ENCODE results near the gene RABL6.
"Not testable (repeated sequence)": the region's sequence is repeated elsewhere in the genome, so short reads cannot be mapped to it uniquely, and the experiment has no call there.

RABL6 gene

GRCh38 chr9:136796775-136797347 lies 10.9 kb upstream of the RABL6 start:
- not testable (repeated sequence) for DNase-seq

GRCh38 chr9:136798708-136799078 lies 9.1 kb upstream of the RABL6 start:
- DNase-seq = no peak

- DNase-seq = no peak
Observed at GRCh38 chr9:136799079-136799853, 8.5 kb upstream of the RABL6 start.

DNA sequence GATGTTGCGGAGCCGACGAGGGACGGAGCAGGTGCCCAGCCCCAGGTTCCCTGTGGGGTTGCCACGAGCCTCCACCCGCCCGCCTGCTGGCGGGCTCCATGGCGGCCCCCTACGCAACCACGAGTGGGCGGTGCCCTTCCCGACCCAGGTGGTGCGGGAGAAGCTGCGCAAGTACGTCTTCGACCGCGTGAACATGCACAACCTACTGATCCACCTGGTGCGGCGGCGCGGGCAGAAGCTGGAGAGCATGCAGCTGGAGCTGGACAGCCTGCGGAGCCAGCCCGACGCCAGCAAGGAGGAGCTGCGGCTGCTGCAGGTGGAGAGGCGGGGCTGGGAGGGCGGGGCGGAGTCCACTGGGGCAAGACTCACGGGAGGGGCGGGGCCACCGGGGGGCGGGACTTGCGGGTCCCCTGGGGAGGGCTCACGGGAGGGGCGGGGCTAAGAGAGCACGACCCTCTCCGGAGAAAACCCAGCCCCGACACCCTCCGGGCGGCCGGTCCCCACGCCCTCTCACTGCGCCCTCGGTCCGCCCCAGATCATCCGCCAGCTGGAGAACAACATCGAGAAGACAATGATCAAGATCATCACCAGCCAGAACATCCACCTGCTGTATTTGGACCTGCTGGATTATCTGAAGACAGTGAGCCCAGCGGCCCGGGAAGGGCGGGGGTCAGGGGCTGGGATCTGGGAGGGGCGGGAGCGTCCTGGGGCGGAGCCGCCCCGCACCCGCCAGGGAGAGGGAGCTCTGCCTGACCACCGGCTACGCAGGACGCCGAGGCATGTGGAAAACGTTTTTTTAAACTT lies 7.7 kb upstream of the RABL6 start:
- DNase-seq = peak; percentile 66

DNA sequence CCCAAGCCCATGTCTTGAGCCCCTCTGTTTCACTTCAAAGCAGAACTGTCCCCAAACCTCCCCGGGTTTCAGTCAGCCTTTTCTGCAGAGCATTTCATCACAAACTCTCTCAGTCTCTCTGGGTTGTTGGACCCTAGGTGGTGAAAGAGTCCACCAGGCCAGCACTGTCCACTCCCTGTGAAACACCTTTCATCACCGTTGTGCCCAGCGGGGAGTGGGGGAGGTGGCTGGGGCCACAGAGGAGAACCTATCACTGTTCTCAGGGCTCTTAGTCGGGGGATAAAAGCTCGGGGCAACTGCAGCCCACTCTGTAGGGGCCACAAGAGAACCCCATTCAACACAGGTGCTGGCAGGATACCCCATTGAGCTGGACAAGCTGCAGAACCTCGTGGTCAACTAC lies 5.4 kb upstream of the RABL6 start:
- no peak for DNase-seq

DNA sequence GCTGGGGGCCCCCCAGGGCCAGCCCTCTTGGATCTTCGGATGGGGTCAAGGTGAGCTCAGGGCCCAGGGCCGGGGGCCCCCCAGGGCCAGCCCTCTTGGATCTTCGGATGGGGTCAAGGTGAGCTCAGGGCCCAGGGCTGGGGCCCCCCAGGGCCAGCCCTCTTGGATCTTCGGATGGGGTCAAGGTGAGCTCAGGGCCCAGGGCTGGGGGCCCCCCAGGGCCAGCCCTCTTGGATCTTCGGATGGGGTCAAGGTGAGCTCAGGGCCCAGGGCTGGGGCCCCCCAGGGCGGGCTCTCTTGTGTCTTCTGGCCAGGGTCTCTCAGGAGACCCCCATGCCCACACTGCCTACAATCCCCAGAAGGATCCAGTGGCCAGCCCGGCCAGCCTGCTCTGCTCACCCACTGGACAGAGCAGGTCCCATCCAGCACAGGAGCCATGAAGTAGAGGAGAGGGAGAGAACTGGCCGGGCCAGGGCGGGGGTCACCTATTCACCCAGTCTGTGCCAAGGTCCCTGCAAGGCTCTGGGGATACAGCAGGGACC lies 4.7 kb upstream of the RABL6 start:
- not testable (repeated sequence) for DNase-seq

GRCh38 chr9:136803551-136804508 lies 3.9 kb upstream of the RABL6 start:
- DNase-seq = no peak

GRCh38 chr9:136804509-136805206 lies 3.1 kb upstream of the RABL6 start:
- DNase-seq = no peak

DNA sequence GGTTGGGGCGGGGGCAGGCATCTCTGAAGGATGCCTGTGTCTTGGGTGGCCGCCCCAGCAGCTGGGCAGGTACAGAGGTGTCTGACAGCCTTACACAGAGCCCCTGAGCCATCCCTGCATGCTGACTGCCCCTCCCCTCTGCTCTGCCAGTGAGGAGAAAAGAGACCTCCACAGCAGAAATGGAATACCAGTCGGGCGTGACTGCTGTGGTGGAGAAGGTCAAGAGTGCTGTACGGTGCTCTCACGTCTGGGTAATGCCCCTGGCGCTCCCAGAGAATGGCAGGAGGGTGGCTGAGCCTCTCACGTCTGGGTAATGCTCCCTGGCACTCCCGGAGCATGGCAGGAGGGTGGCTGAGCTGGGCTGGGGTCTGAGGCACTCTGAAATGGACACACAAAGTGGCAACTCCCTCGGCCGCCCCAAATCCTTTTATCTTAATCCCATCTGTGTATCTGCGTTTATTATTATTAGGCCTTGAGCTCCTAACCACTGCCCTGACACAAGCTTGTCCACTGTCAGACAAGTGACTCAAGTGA lies 2.5 kb upstream of the RABL6 start:
- DNase-seq = no peak

GRCh38 chr9:136806067-136806466 lies 1.7 kb upstream of the RABL6 start:
- DNase-seq = no peak

DNA sequence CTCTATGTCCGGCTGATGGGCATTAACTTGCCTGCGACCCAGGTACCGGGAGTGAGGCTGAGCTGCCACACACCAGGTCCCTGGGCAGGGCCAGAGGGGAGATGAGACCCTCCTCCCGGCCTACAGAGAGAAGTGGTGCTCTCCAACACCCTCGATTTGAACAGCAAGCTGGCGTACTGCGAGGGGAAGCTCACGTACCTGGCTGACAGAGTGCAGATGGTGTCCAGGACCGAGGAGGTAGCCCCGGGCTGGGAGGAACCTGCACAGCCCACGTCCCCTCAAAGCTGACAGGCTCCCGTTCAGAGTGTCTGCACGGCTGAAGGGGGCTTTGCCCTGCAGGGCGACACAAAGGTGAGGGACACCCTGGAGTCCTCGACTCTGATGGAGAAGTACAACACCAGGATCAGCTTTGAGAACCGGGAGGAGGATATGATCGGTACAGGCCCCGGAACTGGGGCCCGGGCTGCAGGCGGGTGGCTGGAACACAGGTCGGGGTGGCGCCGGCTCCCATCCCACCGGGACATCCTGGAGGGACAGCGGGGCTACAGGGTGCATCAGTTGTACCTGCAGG lies 1.0 kb upstream of the RABL6 start:
- DNase-seq = no peak

- no peak for DNase-seq
Observed at GRCh38 chr9:136808075-136808805, 492 bp downstream of the RABL6 start.

- DNase-seq = no peak
Observed at GRCh38 chr9:136808806-136809158, 1.0 kb downstream of the RABL6 start.

DNA sequence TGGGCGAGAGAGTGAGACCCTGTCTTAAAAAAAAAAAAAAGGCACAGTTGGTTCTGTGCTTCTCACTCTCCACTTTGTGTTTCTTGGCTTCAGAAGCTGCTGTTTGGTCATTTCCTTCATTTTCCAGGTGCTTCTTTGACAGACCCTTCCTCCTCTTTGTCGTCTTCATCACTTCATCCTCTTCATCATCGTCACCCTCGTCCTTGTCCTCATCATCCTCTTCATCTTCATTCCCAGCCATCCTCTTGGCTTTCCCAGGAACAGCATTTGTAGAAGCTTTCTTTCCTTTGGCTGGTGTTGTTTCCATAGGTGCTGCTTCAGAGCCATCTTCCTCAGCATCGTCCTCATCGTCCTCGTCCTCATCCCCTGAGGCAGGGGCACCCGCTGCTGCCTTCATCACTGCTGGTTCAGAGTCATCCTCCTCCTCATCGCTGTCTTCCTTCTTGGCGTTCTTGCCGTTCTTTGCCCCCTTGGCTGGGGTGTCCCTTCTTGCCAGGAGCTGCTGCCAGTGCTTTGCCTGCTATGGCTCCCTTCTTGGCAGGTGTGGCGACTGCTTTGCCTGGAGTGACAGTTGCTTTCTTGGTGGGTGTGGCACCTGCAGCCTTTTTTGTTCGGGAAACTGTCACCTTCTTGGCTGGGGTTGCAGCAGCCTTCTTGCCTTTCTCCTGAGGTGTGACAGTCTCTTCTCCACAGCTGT lies 7.1 kb downstream of the RABL6 start:
- DNase-seq = no peak

GRCh38 chr9:136815422-136815782 lies 7.7 kb downstream of the RABL6 start:
- no peak for DNase-seq

- no peak for DNase-seq
Observed at GRCh38 chr9:136820971-136821825, 13.4 kb downstream of the RABL6 start.

DNA sequence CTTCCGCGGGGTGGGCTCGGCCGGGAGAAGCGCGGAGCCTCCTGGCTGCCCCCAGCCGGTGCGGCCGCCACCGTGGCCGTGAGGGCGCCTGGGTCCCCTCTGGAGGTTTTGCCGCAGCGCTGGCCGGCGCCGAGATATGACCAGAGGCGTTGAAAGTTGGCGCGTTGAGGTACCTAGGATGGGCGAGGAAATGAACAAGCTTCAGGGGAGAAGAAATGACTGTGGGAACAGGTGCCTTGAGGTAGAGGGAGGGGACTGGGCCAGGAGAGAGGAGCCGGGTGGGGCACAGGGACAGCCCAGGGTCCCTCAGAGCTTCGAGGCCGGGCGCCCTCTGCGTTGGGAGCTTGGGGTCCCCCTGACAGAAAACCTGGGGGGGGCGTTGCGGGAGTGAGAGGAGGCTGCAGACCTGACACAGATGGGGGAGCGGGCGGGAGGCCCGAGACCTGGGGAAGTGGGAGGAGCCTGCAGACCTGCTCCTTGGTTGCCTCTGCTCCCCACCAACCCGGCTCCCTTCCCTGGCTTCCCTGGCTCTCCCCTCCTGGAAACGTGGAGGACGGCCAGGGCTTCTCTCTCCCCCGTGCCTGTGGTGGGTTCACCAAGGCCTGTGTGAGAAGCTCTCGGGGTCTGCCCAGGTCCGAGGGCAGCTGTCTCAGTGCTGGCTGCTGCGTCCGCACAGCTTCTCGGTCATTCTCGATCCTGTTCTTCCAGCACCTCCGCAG lies 14.2 kb downstream of the RABL6 start:
- no peak for DNase-seq

Measured in NCI-H1417 treated with DMSO at 0.1 percent for 48 hours (cell line).